GM10248 (cell line): ENCODE measurements around the gene FAM89B.

Source experiments
- CTCF ChIA-PET: fragments of 300-600 bp; sonication (Branson Sonifier 250); formaldehyde crosslinking; extraction: SDS; loops from one replicate; lab custom pipeline; 2021; ENCODE audit warnings: antibody characterized with exemption; lab: Yijun Ruan, JAX
- POLR2A ChIA-PET: fragments of 350-650 bp; sonication (Branson Sonifier 250); formaldehyde crosslinking; extraction: SDS; loops from one replicate; lab custom pipeline; 2020; ENCODE audit warnings: antibody characterized with exemption; lab: Yijun Ruan, JAX
- DNase-seq: peaks from one replicate; pipeline ENCODE4 v3.0.0; 2012; ENCODE audit errors: extremely low spot score
- CTCF ChIP-seq: IDR thresholded peaks from 2 replicates; pipeline ENCODE4 v1.5.1; 2012; ENCODE audit warnings: mild to moderate bottlenecking, low read depth; ENCODE audit errors: extremely low read depth, missing control alignments, control extremely low read depth

The FAM89B gene

GRCh38 chr11:65580756-65581155, 8.4 kb downstream of the FAM89B start:
- no peak for TF ChIP-seq CTCF
- CTCF ChIA-PET: interaction anchor here (2.6 to 22.1 kb wide), 3 partner anchors 8 to 40 kb away, joined by 10 to 351 read pairs (median 14); partner anchors contain the start of genes FAM89B, KCNK7, MAP3K11 and PCNX3
- no peak for DNase-seq
- POLR2A ChIA-PET: no interaction called here

GRCh38 chr11:65581928-65582327, 9.6 kb downstream of the FAM89B start:
- POLR2A ChIA-PET: no interaction called here
- DNase-seq: no peak
- TF ChIP-seq CTCF: no peak
- CTCF ChIA-PET: interaction anchor here (2.6 to 22.1 kb wide), 3 partner anchors 10 to 41 kb away, joined by 10 to 351 read pairs (median 14); partner anchors contain the start of genes FAM89B, KCNK7, MAP3K11 and PCNX3

GRCh38 chr11:65583589-65583988, 11.3 kb downstream of the FAM89B start:
- no peak for DNase-seq
- TF ChIP-seq CTCF: no peak
- CTCF ChIA-PET: interaction anchor here (0.8 to 22.1 kb wide), 2 partner anchors 20 to 42 kb away, joined by 3 to 351 read pairs; partner anchors contain the start of genes KCNK7, MAP3K11 and PCNX3
- POLR2A ChIA-PET: no interaction called here

- no peak for TF ChIP-seq CTCF
- DNase-seq: no peak
- ChIA-PET POLR2A (interaction anchor here (0.6 kb wide), 1 partner anchor 264 kb away, joined by 3 read pairs; no protein-coding TSS in a partner anchor), CTCF (interaction anchor here (0.8 to 22.1 kb wide), 2 partner anchors 19 to 43 kb away, joined by 3 to 351 read pairs; partner anchors contain the start of genes KCNK7, MAP3K11 and PCNX3)
Observed at GRCh38 chr11:65584106-65584505, 11.8 kb downstream of the FAM89B start.

GRCh38 chr11:65584723-65585171, 12.4 kb downstream of the FAM89B start:
- CTCF ChIA-PET: interaction anchor here (6.8 to 22.1 kb wide), 2 partner anchors 13 to 19 kb away, joined by 65 to 351 read pairs; partner anchors contain the start of genes FAM89B, KCNK7, MAP3K11 and PCNX3
- POLR2A ChIA-PET: no interaction called here
- DNase-seq: no peak
- no peak for TF ChIP-seq CTCF

GRCh38 chr11:65585396-65586246, 13.3 kb downstream of the FAM89B start:
- TF ChIP-seq CTCF: no peak
- no peak for DNase-seq
- POLR2A ChIA-PET: interaction anchor here (1.0 kb wide), 1 partner anchor 9 kb away, joined by 5 read pairs; the partner anchor contains the start of gene EHBP1L1
- CTCF ChIA-PET: interaction anchor here (1.4 to 22.1 kb wide), 5 partner anchors 9 to 195 kb away, joined by 4 to 351 read pairs (median 58); partner anchors contain the start of genes AP5B1, EHBP1L1, FAM89B and KCNK7
